Measurements from ENCODE around the gene ATP5PD.
A peak's percentile ranks its signal among the peaks of the same experiment; 100 is the strongest.
"Not testable (repeated sequence)": the region's sequence is repeated elsewhere in the genome, so short reads cannot be mapped to it uniquely, and the experiment has no call there.

ATP5PD gene

DNA sequence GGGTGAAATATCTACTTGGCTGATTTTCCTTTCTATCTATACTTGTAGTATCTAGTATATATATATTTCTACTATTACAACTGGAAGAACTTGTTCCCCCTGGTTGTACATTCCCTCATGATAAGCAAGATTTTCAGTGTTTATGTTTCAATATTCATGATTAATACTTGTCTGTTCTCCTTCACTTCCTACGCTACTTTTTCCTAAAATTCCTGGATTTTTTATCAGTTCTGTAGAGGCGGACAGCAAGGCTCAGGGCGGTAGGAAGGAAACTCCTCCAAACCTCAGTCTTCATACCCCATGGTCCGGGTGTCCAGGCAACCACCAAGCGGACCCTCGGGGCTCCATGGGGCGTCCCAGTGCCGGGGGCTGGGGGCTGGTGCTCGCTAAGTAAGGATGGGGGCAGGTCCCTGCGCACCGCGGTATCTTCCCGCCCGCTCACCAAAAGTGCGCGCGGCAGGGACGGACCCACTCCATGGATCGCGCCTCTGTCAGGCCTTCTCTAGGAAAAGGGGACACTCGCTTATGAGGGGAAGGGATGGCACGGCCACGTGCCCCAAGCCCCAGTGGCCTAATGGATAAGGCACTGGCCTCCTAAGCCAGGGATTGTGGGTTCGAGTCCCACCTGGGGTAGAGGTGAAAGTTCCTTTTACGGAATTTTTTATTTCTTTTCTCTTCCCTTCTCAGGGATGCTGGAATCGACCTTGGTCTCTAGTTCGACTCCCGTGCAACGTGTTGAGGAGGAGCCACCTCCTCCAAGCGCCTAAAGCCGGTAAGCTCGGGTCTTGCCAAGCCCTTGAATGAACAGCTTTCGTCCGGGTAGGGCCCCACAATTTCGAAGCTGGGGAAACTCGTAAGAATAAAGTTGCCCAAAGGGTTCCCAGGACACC is 13.2 kb downstream of the ATP5PD start:
- peaks cover 53% of the 10 kb centered on the region for H3K27me3 Mint-ChIP-seq
- H3K27ac Mint-ChIP-seq: peak overlapping the region; percentile 99
- peak overlapping the region; percentile 76 for H3K4me3 Mint-ChIP-seq
- peak; percentile 79 for DNase-seq
- H3K36me3 Mint-ChIP-seq: peaks cover 4% of the 10 kb centered on the region
- CTCF ChIA-PET: interaction anchor here (1.2 to 1.9 kb wide), 3 partner anchors 72 to 80 kb away, joined by 3 to 9 read pairs (median 4); no protein-coding TSS in a partner anchor
- H3K4me1 Mint-ChIP-seq: peaks cover 69% of the 10 kb centered on the region
- no peaks in the 10 kb centered on the region for H3K9me3 Mint-ChIP-seq

DNA sequence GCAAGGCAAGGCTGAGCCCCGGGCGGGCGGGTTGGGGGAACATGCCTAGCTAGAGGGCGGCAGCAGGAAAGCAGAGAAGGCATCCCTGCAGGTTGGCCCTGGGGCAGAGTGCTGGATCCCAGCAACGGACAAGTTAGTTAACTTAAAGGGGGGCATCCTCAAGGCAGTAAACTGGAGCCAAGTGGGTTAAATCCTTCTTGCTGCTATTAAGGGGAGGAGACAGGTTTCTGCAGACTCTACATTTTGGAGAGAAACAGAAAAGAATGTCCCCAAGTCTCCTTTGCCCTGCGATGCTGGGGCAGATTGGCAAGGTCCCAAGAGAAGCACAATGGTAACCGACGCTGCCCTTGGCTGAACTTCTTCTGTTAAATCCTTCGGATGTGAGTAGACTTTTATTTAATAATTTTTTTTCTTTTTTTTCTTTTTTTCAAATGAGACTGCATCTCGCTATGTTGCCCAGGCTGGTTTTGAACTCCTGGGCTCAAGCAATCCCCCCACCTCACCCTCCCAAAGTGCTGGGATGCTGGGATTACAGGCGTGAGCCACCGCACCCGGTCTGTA is 14.0 kb downstream of the ATP5PD start:
- CTCF ChIA-PET: interaction anchor here (1.2 to 2.2 kb wide), 3 partner anchors 20 to 72 kb away, joined by 3 to 12 read pairs (median 10); partner anchors contain the start of gene MRPL58
- H3K27me3 Mint-ChIP-seq: peaks cover 53% of the 10 kb centered on the region
- DNase-seq: no peak
- H3K27ac Mint-ChIP-seq: no peak overlapping the region
- peaks cover 67% of the 10 kb centered on the region for H3K4me1 Mint-ChIP-seq
- H3K36me3 Mint-ChIP-seq: no peaks in the 10 kb centered on the region
- H3K4me3 Mint-ChIP-seq: peak overlapping the region; percentile 62
- no peaks in the 10 kb centered on the region for H3K9me3 Mint-ChIP-seq

DNA sequence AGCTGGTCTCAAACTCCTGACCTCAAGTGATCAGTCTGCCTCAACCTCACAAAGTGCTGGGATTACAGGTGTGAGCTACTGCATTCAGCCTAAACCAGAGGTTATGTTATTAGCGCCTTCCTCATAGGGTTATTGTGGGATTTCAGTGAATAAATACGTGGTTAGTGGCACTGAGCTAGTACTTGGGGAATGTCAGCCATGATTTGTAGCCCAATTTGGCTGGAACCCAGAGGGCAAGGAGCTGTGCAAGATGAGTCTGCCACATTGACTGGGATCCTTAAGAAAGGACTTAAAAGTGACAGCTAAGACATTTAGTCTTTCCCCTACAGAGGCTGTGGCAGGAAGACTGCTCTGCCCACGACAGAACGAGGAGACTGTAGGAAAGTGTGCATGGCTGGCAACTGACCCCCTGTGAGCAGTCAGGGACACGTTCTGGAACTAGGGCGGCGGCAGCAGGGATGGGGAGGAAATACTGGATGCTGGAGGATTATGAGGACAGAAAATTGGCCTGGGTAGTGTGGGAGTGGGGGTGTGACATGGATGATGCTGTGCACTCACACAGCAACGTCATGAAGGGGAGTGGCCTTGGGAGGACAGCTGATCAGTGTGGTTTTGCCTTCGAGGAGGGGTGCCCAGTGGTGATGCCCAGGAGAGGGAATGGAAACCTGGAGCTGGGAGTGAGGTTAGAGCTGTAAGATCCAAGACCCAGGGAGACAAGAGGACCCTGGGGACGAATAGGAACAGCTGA is 14.6 kb downstream of the ATP5PD start:
- Mint-ChIP-seq H3K36me3 (no peaks in the 10 kb centered on the region), H3K9me3 (no peaks in the 10 kb centered on the region), H3K4me1 (peaks cover 61% of the 10 kb centered on the region), H3K27me3 (peaks cover 53% of the 10 kb centered on the region), H3K27ac (no peak overlapping the region), H3K4me3 (peak overlapping the region; percentile 62)
- DNase-seq: peak; percentile 64
- CTCF ChIA-PET: interaction anchor here (0.6 to 2.2 kb wide), 6 partner anchors 10 to 71 kb away, joined by 3 to 12 read pairs (median 3); partner anchors contain the start of gene MRPL58

DNA sequence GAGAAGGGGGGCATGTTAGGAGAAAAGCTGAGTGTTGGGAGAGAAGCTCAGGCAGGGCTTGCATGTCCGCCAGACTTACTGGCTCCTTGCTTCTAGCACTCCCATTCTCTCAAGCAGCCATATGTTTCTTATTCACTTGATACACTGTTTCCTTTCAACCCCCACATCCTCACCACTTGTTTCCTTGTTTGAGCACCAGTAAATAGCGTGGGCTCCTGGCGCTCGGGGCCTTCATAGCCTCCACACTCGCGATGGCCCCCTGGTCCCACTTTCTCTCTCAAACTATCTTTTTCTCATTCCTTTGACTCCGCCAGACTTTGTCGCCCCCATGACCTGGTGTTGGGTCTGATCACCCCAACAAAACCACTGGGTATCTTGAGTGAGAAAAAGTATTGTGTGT is 16.6 kb downstream of the ATP5PD start:
- peaks cover 57% of the 10 kb centered on the region for H3K27me3 Mint-ChIP-seq
- no peak overlapping the region for H3K27ac Mint-ChIP-seq
- H3K36me3 Mint-ChIP-seq: peaks cover 5% of the 10 kb centered on the region
- no peak overlapping the region for H3K4me3 Mint-ChIP-seq
- CTCF ChIA-PET: no interaction called here
- no peak for DNase-seq
- no peaks in the 10 kb centered on the region for H3K9me3 Mint-ChIP-seq
- H3K4me1 Mint-ChIP-seq: peaks cover 54% of the 10 kb centered on the region

DNA sequence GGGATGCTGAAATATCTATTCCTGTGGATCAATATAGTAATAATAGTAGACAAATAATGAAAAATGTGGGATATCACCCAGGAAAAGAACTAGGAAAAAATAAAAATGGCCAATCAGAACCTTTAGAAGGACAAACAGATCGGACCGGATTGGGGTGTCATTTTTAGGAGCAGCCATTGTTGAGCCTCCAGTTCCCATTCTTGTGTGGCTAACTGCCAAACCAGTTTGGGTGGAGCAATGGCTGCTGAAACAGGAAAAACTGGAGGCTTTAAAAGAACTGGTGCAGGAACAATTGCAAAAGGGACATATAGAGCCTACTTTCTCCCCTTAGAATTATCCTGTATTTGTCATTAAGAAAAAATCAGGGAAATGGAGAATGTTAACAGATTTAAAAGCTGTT is 20.1 kb downstream of the ATP5PD start:
- H3K9me3 Mint-ChIP-seq, DNase-seq, H3K27ac Mint-ChIP-seq, H3K4me3 Mint-ChIP-seq: not testable (repeated sequence)
- CTCF ChIA-PET: interaction anchor here (1.8 kb wide), 1 partner anchor 65 kb away, joined by 8 read pairs; no protein-coding TSS in a partner anchor
- H3K36me3 Mint-ChIP-seq: peaks cover 26% of the 10 kb centered on the region
- H3K27me3 Mint-ChIP-seq: peaks cover 25% of the 10 kb centered on the region
- H3K4me1 Mint-ChIP-seq: peaks cover 35% of the 10 kb centered on the region

DNA sequence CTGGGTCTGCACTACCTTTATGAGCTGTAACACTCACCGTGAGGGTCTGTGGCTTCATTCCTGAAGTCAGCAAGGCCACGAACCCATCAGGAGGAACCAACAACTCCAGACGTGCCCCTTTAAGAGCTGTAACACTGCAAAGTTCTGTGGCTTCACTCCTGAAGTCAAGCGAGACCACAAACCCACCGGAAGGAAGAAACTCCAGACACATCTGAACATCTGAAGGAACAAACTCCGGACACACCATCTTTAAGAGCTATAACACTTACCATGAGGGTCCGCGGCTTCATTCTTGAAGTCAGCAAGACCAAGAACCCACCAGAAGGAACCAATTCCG is 21.4 kb downstream of the ATP5PD start:
- Mint-ChIP-seq H3K4me1 (peaks cover 30% of the 10 kb centered on the region), H3K36me3 (peaks cover 36% of the 10 kb centered on the region), H3K27ac (peak overlapping the region; percentile 84), H3K4me3 (peak overlapping the region; percentile 53), H3K27me3 (peaks cover 15% of the 10 kb centered on the region)
- CTCF ChIA-PET: interaction anchor here (0.7 to 3.1 kb wide), 5 partner anchors 12 to 129 kb away, joined by 3 to 14 read pairs (median 4); partner anchors contain the start of genes JPT1 and MRPL58
- DNase-seq, H3K9me3 Mint-ChIP-seq: not testable (repeated sequence)

DNA sequence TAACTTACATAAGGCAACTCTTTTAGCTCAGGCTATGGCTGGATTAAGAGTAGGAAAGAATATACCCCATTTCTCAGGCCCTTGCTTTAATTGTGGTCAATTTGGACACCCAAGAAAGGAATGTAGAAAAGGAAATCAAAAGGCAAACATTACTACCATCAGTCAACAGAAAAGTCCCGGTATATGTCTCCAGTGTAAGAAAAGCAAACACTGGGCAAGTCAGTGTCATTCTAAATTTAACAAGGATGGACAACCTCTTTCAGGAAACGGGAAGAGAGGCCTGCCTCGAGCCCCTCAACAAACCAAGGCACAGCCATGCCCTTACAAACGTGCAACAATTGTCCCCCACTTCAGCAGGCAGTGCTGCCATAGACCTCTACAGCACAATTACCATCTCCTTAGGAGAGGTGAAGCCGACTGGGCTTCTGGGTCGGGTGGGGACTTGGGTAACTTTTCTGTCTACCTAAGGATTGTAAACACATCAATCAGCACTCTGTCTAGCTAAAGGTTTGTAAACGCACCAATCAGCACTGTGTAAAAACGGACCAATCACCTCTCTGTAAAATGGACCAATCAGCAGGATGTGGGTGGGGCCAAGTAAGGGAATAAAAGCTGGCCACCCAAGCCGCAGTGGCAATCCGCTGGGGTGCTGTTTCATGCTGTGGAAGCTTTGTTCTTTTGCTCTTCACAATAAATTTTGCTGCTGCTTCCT is 21.9 kb downstream of the ATP5PD start:
- CTCF ChIA-PET: interaction anchor here (1.3 to 3.1 kb wide), 4 partner anchors 11 to 67 kb away, joined by 3 to 14 read pairs (median 6); partner anchors contain the start of gene MRPL58
- Mint-ChIP-seq H3K27me3 (peaks cover 10% of the 10 kb centered on the region), H3K9me3 (no peaks in the 10 kb centered on the region), H3K36me3 (peaks cover 41% of the 10 kb centered on the region), H3K4me1 (peaks cover 25% of the 10 kb centered on the region), H3K27ac (peak overlapping the region; percentile 84), H3K4me3 (peak overlapping the region; percentile 53)
- DNase-seq: peak; percentile 62

DNA sequence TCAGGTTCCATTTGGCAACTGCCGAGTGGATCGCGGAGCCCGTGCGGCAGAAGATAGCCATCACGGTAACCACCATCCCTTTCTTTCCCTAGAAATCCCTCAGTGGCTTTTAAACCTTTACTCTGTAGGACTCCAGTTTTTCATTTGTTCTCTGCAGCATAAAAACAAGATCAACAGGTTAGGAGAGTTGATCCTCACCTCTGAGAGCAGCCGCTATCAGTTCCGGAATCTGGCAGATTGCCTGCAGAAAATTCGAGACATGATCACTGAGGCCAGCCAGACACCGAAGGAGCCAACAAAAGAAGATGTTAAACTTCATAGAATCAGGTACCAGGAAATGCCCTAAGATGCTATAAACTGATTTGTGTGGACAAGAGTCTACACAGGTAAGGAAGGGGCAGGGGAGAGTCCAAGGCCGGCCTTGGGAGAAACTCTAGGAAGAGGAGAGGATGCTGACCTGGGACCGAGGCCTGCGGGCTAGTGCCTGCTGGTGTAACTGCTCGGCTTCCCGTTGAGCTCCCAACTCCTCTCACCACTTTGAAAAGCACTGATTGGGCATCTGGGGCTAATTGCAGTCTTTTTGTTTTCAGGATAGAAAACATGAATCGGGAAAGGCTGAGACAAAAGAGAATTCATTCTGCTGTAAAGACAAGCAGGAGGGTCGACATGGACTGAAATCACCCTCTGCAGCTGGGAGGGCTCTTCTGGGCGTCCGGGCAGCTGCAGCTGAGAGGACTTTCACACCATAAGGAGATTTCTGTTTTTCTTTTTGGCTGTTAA is 26.2 kb downstream of the ATP5PD start:
- Mint-ChIP-seq H3K9me3 (no peaks in the 10 kb centered on the region), H3K27me3 (peaks cover 4% of the 10 kb centered on the region), H3K4me1 (peaks cover 18% of the 10 kb centered on the region), H3K27ac (no peak overlapping the region), H3K4me3 (no peak overlapping the region), H3K36me3 (peaks cover 52% of the 10 kb centered on the region)
- CTCF ChIA-PET: no interaction called here
- DNase-seq: no peak

DNA sequence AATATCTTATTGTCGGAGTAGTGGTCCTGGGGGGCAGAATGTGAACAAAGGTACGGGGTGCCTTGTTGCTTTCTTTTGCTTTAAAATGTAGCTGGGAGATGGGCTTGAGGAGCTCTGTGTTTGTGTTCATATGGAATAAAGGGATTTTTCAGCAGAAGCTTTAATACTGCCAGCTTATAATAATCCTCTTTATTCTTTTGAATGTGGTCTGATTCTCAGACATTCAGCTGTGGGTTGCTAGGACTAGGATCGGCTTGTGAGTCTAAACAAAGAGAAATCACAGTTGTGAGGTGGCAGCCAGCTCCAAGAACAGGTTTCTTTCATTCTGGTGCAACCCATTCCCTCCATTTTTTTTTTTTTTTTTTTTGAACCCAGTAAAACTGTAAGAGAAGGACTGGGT is 27.1 kb downstream of the ATP5PD start:
- no peaks in the 10 kb centered on the region for H3K9me3 Mint-ChIP-seq
- no peak overlapping the region for H3K27ac Mint-ChIP-seq
- CTCF ChIA-PET: interaction anchor here (0.8 to 1.5 kb wide), 3 partner anchors 12 to 61 kb away, joined by 3 to 5 read pairs (median 4); no protein-coding TSS in a partner anchor
- no peaks in the 10 kb centered on the region for H3K27me3 Mint-ChIP-seq
- DNase-seq: no peak
- peaks cover 48% of the 10 kb centered on the region for H3K36me3 Mint-ChIP-seq
- H3K4me1 Mint-ChIP-seq: peaks cover 15% of the 10 kb centered on the region
- H3K4me3 Mint-ChIP-seq: no peak overlapping the region

DNA sequence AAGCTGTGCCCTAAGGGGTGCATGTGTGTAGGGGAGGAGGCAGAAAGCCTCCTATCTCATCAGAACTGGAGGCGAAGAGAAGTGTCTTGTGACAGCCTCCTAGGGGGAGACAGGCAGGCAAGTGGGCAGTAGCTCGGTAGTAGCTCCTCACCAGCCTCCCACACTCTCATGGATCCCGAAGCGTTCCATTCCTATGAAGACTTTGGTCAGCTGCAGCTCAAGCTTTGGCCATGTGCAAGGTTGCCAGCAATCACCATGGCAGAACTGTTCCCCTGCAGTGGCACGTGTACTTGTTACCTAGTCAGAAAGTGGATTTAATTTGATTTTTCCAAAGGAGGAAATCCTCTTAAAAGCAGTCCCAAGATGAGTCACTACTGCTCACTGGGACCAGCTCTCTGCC is 27.6 kb downstream of the ATP5PD start:
- DNase-seq: no peak
- CTCF ChIA-PET: interaction anchor here (0.6 to 1.5 kb wide), 4 partner anchors 12 to 60 kb away, joined by 3 to 5 read pairs (median 4); no protein-coding TSS in a partner anchor
- Mint-ChIP-seq H3K27me3 (no peaks in the 10 kb centered on the region), H3K4me3 (no peak overlapping the region), H3K9me3 (no peaks in the 10 kb centered on the region), H3K36me3 (peaks cover 46% of the 10 kb centered on the region), H3K27ac (no peak overlapping the region), H3K4me1 (peaks cover 13% of the 10 kb centered on the region)

DNA sequence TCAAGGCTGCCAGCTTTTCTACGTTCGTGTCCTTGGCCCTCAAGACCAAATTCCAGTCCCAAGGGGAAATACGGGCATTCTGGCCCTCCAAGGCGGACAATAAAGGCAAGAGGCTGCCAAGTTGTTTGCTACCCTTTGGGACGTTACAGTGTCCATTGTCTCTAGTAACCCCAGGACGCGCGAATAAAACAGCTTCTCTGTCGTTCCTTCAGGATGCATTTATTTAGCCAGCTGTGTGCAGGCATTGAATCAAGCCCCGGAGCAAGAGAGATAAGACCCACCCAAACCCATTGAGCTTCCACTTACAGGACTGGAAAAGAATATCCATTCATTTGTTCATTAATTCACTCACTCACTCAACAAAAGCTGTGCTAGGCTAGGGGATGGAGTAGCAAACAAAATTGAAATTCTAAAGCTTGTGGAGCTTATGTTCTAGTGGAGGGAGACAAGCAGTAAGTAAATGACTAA is 33.6 kb downstream of the ATP5PD start:
- Mint-ChIP-seq H3K9me3 (no peaks in the 10 kb centered on the region), H3K27ac (peak overlapping the region; percentile 92), H3K27me3 (peaks cover 13% of the 10 kb centered on the region), H3K4me1 (peaks cover 29% of the 10 kb centered on the region), H3K4me3 (peak overlapping the region; percentile 95), H3K36me3 (peaks cover 17% of the 10 kb centered on the region)
- no peak for DNase-seq
- CTCF ChIA-PET: interaction anchor here (0.6 to 12.1 kb wide), 12 partner anchors 11 to 188 kb away, joined by 3 to 122 read pairs (median 4); partner anchors contain the start of gene CDR2L

DNA sequence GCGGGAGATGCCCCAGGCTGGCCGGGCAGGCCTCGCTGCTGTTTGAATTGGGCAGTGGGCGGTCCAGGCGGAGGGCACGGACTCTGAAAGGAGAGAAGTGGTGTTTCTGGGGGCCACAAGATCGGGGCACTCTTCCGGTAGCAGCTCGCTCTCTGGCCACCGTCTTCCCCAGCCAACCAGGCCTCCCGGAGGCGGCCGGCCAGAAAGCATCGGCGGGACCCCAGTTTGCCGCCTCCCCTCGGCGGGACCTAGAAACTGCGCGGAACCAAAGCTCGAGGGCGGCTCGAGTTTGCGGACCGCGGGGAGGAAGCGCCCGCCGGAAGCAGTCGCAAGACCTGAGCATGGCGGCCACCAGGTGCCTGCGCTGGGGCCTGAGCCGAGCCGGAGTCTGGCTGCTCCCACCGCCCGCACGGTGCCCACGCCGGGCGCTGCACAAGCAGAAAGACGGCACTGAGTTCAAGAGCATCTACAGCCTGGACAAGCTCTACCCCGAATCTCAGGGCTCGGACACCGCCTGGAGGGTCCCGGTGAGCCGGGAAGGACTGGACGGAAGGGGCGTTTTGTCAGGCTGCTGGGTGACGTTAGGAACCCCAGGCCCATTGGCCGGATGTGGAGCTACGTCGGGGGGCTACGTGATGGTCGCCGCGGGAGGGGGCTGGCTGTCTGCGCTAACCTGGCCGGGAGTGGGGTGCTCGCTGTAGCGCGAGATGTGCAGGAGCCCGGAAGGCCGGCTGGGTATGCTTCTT is 34.2 kb downstream of the ATP5PD start, which contains the start of gene MRPL58:
TSS of gene MRPL58 (plus strand) at position 325 of the 746 bp plus-strand sequence. CDS start at position 342, 17 bp downstream.
- H3K27ac Mint-ChIP-seq: peak within 1 kb of the TSS; percentile 92
- DNase-seq: peak; percentile 88
- peaks cover 14% of the 10 kb centered on the region for H3K36me3 Mint-ChIP-seq
- peaks cover 18% of the 10 kb centered on the region for H3K27me3 Mint-ChIP-seq
- H3K4me3 Mint-ChIP-seq: peak within 1 kb of the TSS; percentile 95
- peaks cover 29% of the 10 kb centered on the region for H3K4me1 Mint-ChIP-seq
- no peaks in the 10 kb centered on the region for H3K9me3 Mint-ChIP-seq
- CTCF ChIA-PET: interaction anchor here (0.8 to 12.1 kb wide), 12 partner anchors 12 to 189 kb away, joined by 3 to 122 read pairs (median 6); partner anchors contain the start of gene CDR2L
